Measurements from ENCODE around the gene PPA1.
A peak's percentile ranks its signal among the peaks of the same experiment; 100 is the strongest.

Gene PPA1

DNA sequence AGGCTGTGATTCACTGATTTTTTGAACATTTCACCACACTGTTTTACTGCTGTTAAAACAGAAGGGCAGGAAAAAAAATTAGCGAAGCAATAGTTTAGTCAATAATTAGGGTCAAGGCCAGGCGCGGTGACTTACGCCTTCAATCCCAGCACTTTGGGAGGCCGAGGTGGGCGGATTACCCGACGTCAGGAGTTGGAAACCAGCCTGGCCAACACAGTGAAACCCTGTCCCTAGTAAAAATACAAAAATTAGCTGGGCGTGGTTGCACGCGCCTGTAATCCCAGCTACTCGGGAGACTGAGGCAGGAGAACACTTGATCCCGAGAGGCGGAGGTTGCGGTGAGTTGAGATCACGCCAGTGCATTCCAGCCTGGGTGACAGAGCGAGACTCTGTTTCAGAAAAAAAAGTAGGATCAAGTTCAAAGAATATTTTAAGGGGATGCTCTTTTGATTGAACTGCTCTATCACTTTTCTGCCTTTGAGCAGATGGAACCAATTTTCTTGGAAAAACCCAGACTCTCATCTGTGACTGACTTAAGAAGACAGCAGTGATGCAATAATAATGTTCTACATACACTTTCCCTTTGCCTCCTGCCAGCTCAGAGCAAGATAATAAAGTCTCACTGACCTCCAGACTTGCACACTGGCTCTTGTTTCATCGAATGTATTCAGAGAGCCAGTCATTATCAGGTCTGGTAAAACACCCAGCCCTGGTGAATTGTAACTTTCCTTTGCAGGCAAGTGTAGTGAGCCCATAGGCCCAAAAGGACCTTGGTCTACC, 1.6 kb upstream of the PPA1 start (continued):
- TF ChIP-seq TCF4 (CRISPR knock-in tag; IDR thresholded peaks at IDR 0.05; ENCODE audit: borderline replicate concordance) = no peak
- no peak for TF ChIP-seq ZC3H10 (CRISPR knock-in tag; IDR thresholded peaks at IDR 0.05)
- no peak for TF ChIP-seq ZFP3 (CRISPR knock-in tag; IDR thresholded peaks at IDR 0.05)
- TF ChIP-seq GLIS3 (CRISPR knock-in tag; IDR thresholded peaks at IDR 0.05) = no peak

DNA sequence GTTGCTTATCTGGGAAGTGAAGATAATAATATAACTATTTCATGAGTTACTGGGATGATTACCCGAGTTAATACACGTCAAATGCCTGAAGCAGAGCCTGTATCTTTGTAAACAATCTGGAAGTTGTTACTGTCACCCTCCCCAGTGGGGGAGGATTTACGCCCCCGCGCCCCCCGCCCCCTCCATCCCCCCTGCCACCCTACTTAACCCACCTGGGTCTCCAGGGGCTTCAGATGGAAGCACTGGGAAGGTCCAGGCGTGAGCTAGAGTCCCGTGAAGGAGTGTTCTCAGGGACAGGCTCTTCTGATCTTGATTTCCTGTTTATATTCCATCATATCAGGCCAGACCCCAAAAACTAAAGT, 691 bp upstream of the PPA1 start:
- no peak for ATAC-seq
- TF ChIP-seq ARNTL (CRISPR knock-in tag; IDR thresholded peaks at IDR 0.05; ENCODE audit: borderline replicate concordance, low read depth) = no peak
- TF ChIP-seq, protein P1, sequence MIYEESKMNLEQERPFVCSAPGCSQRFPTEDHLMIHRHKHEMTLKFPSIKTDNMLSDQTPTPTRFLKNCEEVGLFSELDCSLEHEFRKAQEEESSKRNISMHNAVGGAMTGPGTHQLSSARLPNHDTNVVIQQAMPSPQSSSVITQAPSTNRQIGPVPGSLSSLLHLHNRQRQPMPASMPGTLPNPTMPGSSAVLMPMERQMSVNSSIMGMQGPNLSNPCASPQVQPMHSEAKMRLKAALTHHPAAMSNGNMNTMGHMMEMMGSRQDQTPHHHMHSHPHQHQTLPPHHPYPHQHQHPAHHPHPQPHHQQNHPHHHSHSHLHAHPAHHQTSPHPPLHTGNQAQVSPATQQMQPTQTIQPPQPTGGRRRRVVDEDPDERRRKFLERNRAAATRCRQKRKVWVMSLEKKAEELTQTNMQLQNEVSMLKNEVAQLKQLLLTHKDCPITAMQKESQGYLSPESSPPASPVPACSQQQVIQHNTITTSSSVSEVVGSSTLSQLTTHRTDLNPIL (CRISPR knock-in tag; IDR thresholded peaks at IDR 0.05; ENCODE audit: low read depth) = no peak
- TF ChIP-seq RARB (CRISPR knock-in tag; IDR thresholded peaks at IDR 0.05) = no peak
- TF ChIP-seq ZNF565 (CRISPR knock-in tag; conservative IDR thresholded peaks at IDR 0.05; ENCODE audit: low read depth) = no peak
- TF ChIP-seq ZFP30 (CRISPR knock-in tag; IDR thresholded peaks at IDR 0.05) = no peak
- TF ChIP-seq, protein P2, sequence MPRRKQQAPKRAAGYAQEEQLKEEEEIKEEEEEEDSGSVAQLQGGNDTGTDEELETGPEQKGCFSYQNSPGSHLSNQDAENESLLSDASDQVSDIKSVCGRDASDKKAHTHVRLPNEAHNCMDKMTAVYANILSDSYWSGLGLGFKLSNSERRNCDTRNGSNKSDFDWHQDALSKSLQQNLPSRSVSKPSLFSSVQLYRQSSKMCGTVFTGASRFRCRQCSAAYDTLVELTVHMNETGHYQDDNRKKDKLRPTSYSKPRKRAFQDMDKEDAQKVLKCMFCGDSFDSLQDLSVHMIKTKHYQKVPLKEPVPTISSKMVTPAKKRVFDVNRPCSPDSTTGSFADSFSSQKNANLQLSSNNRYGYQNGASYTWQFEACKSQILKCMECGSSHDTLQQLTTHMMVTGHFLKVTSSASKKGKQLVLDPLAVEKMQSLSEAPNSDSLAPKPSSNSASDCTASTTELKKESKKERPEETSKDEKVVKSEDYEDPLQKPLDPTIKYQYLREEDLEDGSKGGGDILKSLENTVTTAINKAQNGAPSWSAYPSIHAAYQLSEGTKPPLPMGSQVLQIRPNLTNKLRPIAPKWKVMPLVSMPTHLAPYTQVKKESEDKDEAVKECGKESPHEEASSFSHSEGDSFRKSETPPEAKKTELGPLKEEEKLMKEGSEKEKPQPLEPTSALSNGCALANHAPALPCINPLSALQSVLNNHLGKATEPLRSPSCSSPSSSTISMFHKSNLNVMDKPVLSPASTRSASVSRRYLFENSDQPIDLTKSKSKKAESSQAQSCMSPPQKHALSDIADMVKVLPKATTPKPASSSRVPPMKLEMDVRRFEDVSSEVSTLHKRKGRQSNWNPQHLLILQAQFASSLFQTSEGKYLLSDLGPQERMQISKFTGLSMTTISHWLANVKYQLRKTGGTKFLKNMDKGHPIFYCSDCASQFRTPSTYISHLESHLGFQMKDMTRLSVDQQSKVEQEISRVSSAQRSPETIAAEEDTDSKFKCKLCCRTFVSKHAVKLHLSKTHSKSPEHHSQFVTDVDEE (CRISPR knock-in tag; IDR thresholded peaks at IDR 0.05) = no peak
- no peak for TF ChIP-seq OSR1 (CRISPR knock-in tag; IDR thresholded peaks at IDR 0.05)
- TF ChIP-seq, protein P3, sequence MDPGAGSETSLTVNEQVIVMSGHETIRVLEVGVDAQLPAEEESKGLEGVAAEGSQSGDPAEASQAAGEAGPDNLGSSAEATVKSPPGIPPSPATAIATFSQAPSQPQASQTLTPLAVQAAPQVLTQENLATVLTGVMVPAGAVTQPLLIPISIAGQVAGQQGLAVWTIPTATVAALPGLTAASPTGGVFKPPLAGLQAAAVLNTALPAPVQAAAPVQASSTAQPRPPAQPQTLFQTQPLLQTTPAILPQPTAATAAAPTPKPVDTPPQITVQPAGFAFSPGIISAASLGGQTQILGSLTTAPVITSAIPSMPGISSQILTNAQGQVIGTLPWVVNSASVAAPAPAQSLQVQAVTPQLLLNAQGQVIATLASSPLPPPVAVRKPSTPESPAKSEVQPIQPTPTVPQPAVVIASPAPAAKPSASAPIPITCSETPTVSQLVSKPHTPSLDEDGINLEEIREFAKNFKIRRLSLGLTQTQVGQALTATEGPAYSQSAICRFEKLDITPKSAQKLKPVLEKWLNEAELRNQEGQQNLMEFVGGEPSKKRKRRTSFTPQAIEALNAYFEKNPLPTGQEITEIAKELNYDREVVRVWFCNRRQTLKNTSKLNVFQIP (CRISPR knock-in tag; IDR thresholded peaks at IDR 0.05; ENCODE audit: borderline replicate concordance, low read depth) = no peak
- TF ChIP-seq ZNF8 (CRISPR knock-in tag; IDR thresholded peaks at IDR 0.05) = no peak
- TF ChIP-seq PPARA (CRISPR knock-in tag; IDR thresholded peaks at IDR 0.05; ENCODE audit: borderline replicate concordance) = no peak
- TF ChIP-seq ZFP3 (CRISPR knock-in tag; IDR thresholded peaks at IDR 0.05) = no peak
- no peak for TF ChIP-seq BACH2 (CRISPR knock-in tag; IDR thresholded peaks at IDR 0.05; ENCODE audit: borderline replicate concordance)
- TF ChIP-seq ZC3H10 (CRISPR knock-in tag; IDR thresholded peaks at IDR 0.05) = no peak
- TF ChIP-seq CSDC2 (CRISPR knock-in tag; IDR thresholded peaks at IDR 0.05) = no peak
- TF ChIP-seq SNAI2 (CRISPR knock-in tag; IDR thresholded peaks at IDR 0.05) = no peak
- TF ChIP-seq TOX (CRISPR knock-in tag; IDR thresholded peaks at IDR 0.05; ENCODE audit: borderline replicate concordance) = no peak
- TF ChIP-seq ZNF70 (CRISPR knock-in tag; IDR thresholded peaks at IDR 0.05) = no peak
- TF ChIP-seq ESRRG (CRISPR knock-in tag; IDR thresholded peaks at IDR 0.05) = no peak

DNA sequence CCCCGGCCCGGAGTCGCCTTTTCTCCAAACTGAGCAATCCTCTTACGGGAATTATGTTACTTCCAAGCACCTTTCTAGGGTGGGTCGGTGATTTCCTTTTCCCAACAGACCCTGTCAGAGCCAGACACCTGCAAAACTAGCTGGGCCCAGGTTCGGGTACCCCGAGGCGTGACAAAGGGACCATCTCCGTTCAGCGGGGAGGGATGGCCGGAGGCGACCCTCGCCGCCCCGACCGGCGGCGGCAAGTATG, 445 bp downstream of the PPA1 start:
- no peak for TF ChIP-seq TCF4 (CRISPR knock-in tag; IDR thresholded peaks at IDR 0.05; ENCODE audit: borderline replicate concordance)
- no peak for ATAC-seq

DNA sequence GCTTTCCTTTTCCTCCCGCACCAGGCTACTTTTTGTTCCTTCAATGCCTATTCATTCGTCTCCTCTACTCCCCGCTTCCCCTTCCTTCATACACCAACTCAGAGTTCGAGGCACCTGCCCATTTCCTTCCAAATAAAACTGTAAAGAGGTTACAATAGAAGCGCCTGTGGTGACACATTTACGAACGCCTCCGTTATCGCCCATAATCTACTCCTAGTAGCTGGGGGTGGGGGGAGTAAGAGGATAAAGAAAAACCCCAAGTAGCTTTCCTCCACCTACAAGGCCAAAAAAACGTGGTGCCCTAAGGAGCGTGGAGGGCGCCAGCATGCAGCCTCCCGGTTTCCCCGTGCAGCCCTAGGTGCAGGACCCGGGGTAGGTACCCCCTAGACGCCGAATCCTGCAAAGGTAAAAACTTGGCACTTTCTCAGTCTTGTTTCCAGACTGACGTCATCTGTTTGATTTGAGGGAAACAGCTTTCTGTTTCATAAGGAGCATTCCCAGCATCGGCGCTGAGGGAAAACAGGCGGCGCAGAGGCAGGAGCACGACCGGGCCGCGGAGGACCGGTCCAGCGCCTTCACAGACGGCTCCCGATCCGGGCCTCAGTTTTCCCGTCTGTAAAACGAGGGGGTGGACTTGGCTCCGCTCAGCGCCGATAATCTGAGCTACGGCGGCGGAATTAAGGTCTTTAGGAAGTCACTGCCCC, 922 bp downstream of the PPA1 start:
- peak; percentile 58 for ATAC-seq
- TF ChIP-seq CSDC2 (CRISPR knock-in tag; IDR thresholded peaks at IDR 0.05) (no peak), ESRRG (CRISPR knock-in tag; IDR thresholded peaks at IDR 0.05) (no peak), ISL1 (CRISPR knock-in tag; IDR thresholded peaks at IDR 0.05) (no peak), ARNTL (CRISPR knock-in tag; IDR thresholded peaks at IDR 0.05; ENCODE audit: borderline replicate concordance, low read depth) (no peak), ZNF565 (CRISPR knock-in tag; conservative IDR thresholded peaks at IDR 0.05; ENCODE audit: low read depth) (no peak), ZFP3 (CRISPR knock-in tag; IDR thresholded peaks at IDR 0.05) (no peak), ZC3H10 (CRISPR knock-in tag; IDR thresholded peaks at IDR 0.05) (no peak), OSR1 (CRISPR knock-in tag; IDR thresholded peaks at IDR 0.05) (no peak), GLIS3 (CRISPR knock-in tag; IDR thresholded peaks at IDR 0.05) (no peak), ZNF70 (CRISPR knock-in tag; IDR thresholded peaks at IDR 0.05) (no peak), ZFP30 (CRISPR knock-in tag; IDR thresholded peaks at IDR 0.05) (no peak), SNAI2 (CRISPR knock-in tag; IDR thresholded peaks at IDR 0.05) (no peak), TCF4 (CRISPR knock-in tag; IDR thresholded peaks at IDR 0.05; ENCODE audit: borderline replicate concordance) (no peak), RARB (CRISPR knock-in tag; IDR thresholded peaks at IDR 0.05) (no peak)
- TF ChIP-seq, protein P4, sequence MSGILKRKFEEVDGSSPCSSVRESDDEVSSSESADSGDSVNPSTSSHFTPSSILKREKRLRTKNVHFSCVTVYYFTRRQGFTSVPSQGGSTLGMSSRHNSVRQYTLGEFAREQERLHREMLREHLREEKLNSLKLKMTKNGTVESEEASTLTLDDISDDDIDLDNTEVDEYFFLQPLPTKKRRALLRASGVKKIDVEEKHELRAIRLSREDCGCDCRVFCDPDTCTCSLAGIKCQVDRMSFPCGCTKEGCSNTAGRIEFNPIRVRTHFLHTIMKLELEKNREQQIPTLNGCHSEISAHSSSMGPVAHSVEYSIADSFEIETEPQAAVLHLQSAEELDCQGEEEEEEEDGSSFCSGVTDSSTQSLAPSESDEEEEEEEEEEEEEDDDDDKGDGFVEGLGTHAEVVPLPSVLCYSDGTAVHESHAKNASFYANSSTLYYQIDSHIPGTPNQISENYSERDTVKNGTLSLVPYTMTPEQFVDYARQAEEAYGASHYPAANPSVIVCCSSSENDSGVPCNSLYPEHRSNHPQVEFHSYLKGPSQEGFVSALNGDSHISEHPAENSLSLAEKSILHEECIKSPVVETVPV (CRISPR knock-in tag; IDR thresholded peaks at IDR 0.05) = no peak
- TF ChIP-seq, protein P5, sequence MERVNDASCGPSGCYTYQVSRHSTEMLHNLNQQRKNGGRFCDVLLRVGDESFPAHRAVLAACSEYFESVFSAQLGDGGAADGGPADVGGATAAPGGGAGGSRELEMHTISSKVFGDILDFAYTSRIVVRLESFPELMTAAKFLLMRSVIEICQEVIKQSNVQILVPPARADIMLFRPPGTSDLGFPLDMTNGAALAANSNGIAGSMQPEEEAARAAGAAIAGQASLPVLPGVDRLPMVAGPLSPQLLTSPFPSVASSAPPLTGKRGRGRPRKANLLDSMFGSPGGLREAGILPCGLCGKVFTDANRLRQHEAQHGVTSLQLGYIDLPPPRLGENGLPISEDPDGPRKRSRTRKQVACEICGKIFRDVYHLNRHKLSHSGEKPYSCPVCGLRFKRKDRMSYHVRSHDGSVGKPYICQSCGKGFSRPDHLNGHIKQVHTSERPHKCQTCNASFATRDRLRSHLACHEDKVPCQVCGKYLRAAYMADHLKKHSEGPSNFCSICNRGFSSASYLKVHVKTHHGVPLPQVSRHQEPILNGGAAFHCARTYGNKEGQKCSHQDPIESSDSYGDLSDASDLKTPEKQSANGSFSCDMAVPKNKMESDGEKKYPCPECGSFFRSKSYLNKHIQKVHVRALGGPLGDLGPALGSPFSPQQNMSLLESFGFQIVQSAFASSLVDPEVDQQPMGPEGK (CRISPR knock-in tag; IDR thresholded peaks at IDR 0.05; ENCODE audit: borderline replicate concordance) = no peak
- TF ChIP-seq, protein P3 (CRISPR knock-in tag; IDR thresholded peaks at IDR 0.05; ENCODE audit: borderline replicate concordance, low read depth) = no peak

Data from SK-N-SH treated with all-trans-retinoic acid at 6 μM for 48 hours (cell line).